Hindlimb muscle (tissue), 1 donor: Measurements from ENCODE around the gene ARL5B. TPM values are rescaled to one million over a fixed set of nuclear protein-coding genes. Genes with fewer than 3 reads are reported as not detected.

Source experiments
- DNase-seq: peaks from one replicate; pipeline ENCODE4 v3.0.0-alpha.2; 2013
- polyA plus RNA-seq: library from polyadenylated mRNA; unstranded; fragments of 120-200 nt; gene quantifications from one replicate; pipeline ENCODE4 v1.2.1, GENCODE V29; 2013; ENCODE audit not compliant: insufficient read length

ARL5B gene
- polyA plus RNA-seq, 1 donor = 18.7 TPM

- DNase-seq = no peak
Observed at GRCh38 chr10:18713077-18713476, 53.8 kb downstream of the ARL5B start.

GRCh38 chr10:18718991-18719390 is 59.8 kb downstream of the ARL5B start:
- no peak for DNase-seq

GRCh38 chr10:18719811-18720210 is 60.6 kb downstream of the ARL5B start:
- no peak for DNase-seq

- no peak for DNase-seq
Observed at GRCh38 chr10:18721067-18721466, 61.8 kb downstream of the ARL5B start.

GRCh38 chr10:18723801-18724200 is 64.6 kb downstream of the ARL5B start:
- DNase-seq = no peak

Other genes with a start within 250 kb of the ARL5B start
- 17.8 TPM for gene NSUN6, start 7.8 kb upstream of the ARL5B start, polyA plus RNA-seq